Spleen (tissue), 11 donors: ENCODE data around the gene RAE1. TPM values are rescaled to one million over a fixed set of nuclear protein-coding genes. Genes with fewer than 3 reads are reported as not detected.

ENCODE experiments used
- DNase-seq: peaks from one replicate; pipeline ENCODE4 v3.0.0-alpha.2; 2020
- H3K27ac ChIP-seq, 8 donors: fragments of 200-600 bp; sonication (generic) in 7 of 8; 1 replicate in 4 of 8; 2 replicates in 4 of 8; pipeline versions ENCODE4 v1.5.0 to v1.8.0; 2016 to 2021; ENCODE audit warnings: inconsistent platforms in 4 of 8, mild to moderate bottlenecking in 4 of 8, moderate library complexity in 1 of 8
- H3K27me3 ChIP-seq, 7 donors: fragments of 200-600 bp; sonication (generic) in 6 of 7; replicated peaks in 1 of 7; 1 replicate in 4 of 7; 2 replicates in 3 of 7; pipeline versions ENCODE4 v1.5.0 to v1.8.0; 2016 to 2021; ENCODE audit warnings: inconsistent platforms in 3 of 7, mild to moderate bottlenecking in 1 of 7
- H3K36me3 ChIP-seq, 6 donors: fragments of 200-600 bp; sonication (generic) in 5 of 6; 1 replicate in 4 of 6; 2 replicates in 2 of 6; pipeline versions ENCODE4 v1.5.0 to v1.8.0; 2016 to 2021; ENCODE audit warnings: inconsistent platforms in 2 of 6
- H3K4me1 ChIP-seq, 6 donors: fragments of 200-600 bp; sonication (generic) in 5 of 6; 1 replicate in 3 of 6; 2 replicates in 3 of 6; pipeline versions ENCODE4 v1.5.0 to v1.8.0; 2016 to 2021; ENCODE audit warnings: inconsistent platforms in 3 of 6
- H3K4me3 ChIP-seq, 8 donors: fragments of 200-600 bp; sonication (generic) in 7 of 8; 1 replicate in 4 of 8; 2 replicates in 4 of 8; pipeline versions ENCODE4 v1.5.0 to v1.8.0; 2016 to 2021; ENCODE audit warnings: inconsistent platforms in 4 of 8, mild to moderate bottlenecking in 4 of 8, moderate library complexity in 2 of 8
- H3K9me3 ChIP-seq, 8 donors: fragments of 200-600 bp; sonication (generic) in 7 of 8; 1 replicate in 4 of 8; 2 replicates in 4 of 8; pipeline versions ENCODE4 v1.5.0 to v1.8.0; 2016 to 2021; ENCODE audit warnings: inconsistent platforms in 4 of 8
- POLR2A ChIP-seq, 3 donors: fragments of 450-650 bp; IDR thresholded peaks; one replicate each; pipeline ENCODE4 v1.5.1; 2017; ENCODE audit warnings: antibody characterized with exemption in 3 of 3, mild to moderate bottlenecking in 1 of 3
- POLR2AphosphoS5 ChIP-seq, 3 donors: sonication (generic); formaldehyde crosslinking; IDR thresholded peaks; one replicate each; pipeline ENCODE4 v1.5.1; 2017; ENCODE audit warnings: antibody characterized with exemption in 3 of 3
- WGBS, 5 donors: extraction: QIAGEN DNeasy Blood & Tissue Kit in 3 of 5; methylation state at CpG; one replicate each; pipeline versions ENCODE4 v1.1.5 to v1.1.7; 2013 to 2018; 5-methylcytosine and 5-hydroxymethylcytosine counted together
- intact Hi-C: fragments of 100-400 bp; cut with DNase I; formaldehyde crosslinking; loops from one replicate; pipeline ENCODE4 v1.15.0; 2023; ENCODE audit warnings: low total_unique reads
- polyA plus RNA-seq, 3 donors: library from polyadenylated mRNA; stranded (reverse); fragments of 200-250 nt; gene quantifications; one replicate each; pipeline ENCODE4 v1.2.1, GENCODE V29; 2013
- total RNA-seq, 7 donors: library from RNA; depleted of rRNA in 3 of 7; stranded (reverse); fragments of >200 nt in 3 of 7; fragmentation: NEBNext Ultra II Directional in 4 of 7; extraction: Animal tissue kit (Norgen Biotek cat#: 25700) in 4 of 7; gene quantifications; one replicate each; pipeline versions ENCODE4 v1.1.0 to v1.2.1, GENCODE V29; 2016 to 2021
- TF ChIP-seq, protein P1 (sequence below), 11 experiments: fragments of 200-600 bp in 7 of 11; fragments of 450-650 bp in 4 of 11; sonication (generic) in 4 of 11; IDR thresholded peaks in 8 of 11; conservative IDR thresholded peaks in 3 of 11; 1 replicate in 7 of 11; 2 replicates in 4 of 11; pipeline versions ENCODE4 v1.4.0 to v1.8.0; 2016 to 2021; ENCODE audit warnings: antibody characterized with exemption in 11 of 11, inconsistent platforms in 4 of 11, mild to moderate bottlenecking in 1 of 11
- donor health status: healthy with polysubstance abuse.
- donor health status: DM: no; HTN: no; CAD: no; lungs with moderate emphysema.
- donor health status: DM: no; HTN: no; CAD: no.
- donor health status: Bipolar disorder and iron deficiency.
- donor health status: healthy.
- donor health status: DM: no; HTN: no; CAD: no.
- donor health status: DM: yes; HTN: yes; CAD: no.

RAE1 gene
- total and polyA plus RNA-seq, 10 donors = 16.2 to 41.3 (median 23.1) TPM

GRCh38 chr20:57384486-57384885, 33.4 kb downstream of the RAE1 start:
- intact Hi-C loops = no loop called here
- peak; percentile 71 for DNase-seq
- Histone ChIP-seq H3K36me3 (peaks cover 0 to 44% (median 12%) of the 10 kb centered on the region in 6 donors), H3K4me3 (no peak overlapping the region), H3K9me3 (no peaks in the 10 kb centered on the region), H3K27ac (peak overlapping the region in 5 of 8 donors; percentile 20 to 77 (median 46)), H3K4me1 (peaks cover 6 to 69% (median 40%) of the 10 kb centered on the region in 6 donors), H3K27me3 (no peaks in the 10 kb centered on the region)
- TF ChIP-seq POLR2AphosphoS5 (IDR thresholded peaks at IDR 0.05) (no peak), POLR2A (IDR thresholded peaks at IDR 0.05) (no peak)
- TF ChIP-seq, protein P1, sequence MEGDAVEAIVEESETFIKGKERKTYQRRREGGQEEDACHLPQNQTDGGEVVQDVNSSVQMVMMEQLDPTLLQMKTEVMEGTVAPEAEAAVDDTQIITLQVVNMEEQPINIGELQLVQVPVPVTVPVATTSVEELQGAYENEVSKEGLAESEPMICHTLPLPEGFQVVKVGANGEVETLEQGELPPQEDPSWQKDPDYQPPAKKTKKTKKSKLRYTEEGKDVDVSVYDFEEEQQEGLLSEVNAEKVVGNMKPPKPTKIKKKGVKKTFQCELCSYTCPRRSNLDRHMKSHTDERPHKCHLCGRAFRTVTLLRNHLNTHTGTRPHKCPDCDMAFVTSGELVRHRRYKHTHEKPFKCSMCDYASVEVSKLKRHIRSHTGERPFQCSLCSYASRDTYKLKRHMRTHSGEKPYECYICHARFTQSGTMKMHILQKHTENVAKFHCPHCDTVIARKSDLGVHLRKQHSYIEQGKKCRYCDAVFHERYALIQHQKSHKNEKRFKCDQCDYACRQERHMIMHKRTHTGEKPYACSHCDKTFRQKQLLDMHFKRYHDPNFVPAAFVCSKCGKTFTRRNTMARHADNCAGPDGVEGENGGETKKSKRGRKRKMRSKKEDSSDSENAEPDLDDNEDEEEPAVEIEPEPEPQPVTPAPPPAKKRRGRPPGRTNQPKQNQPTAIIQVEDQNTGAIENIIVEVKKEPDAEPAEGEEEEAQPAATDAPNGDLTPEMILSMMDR (IDR thresholded peaks at IDR 0.05 in 8 of 11, conservative IDR thresholded peaks at IDR 0.05 in 3 of 11) = no peak
- 79 to 93% (median 86%) methylated on average over 7 to 8 of the region's 8 CpGs for WGBS, 5 donors

GRCh38 chr20:57384953-57385761, 34.1 kb downstream of the RAE1 start:
- peak; percentile 47 to 62 (median 57) for TF ChIP-seq POLR2AphosphoS5 (IDR thresholded peaks at IDR 0.05)
- no peak for TF ChIP-seq POLR2A (IDR thresholded peaks at IDR 0.05)
- Histone ChIP-seq H3K27me3 (no peaks in the 10 kb centered on the region), H3K4me1 (peaks cover 13 to 76% (median 47%) of the 10 kb centered on the region in 6 donors), H3K36me3 (peaks cover 0 to 41% (median 8%) of the 10 kb centered on the region in 6 donors), H3K27ac (peak overlapping the region in 6 of 8 donors; percentile 14 to 77 (median 46)), H3K4me3 (no peak overlapping the region), H3K9me3 (no peaks in the 10 kb centered on the region)
- intact Hi-C loops = loop anchor here (5.0 kb wide), 1 partner anchor 232 kb away; no protein-coding TSS in a partner anchor
- 69 to 80% (median 76%) methylated on average over 27 to 29 of the region's 29 CpGs for WGBS, 5 donors
- DNase-seq = peak; percentile 77

DNA sequence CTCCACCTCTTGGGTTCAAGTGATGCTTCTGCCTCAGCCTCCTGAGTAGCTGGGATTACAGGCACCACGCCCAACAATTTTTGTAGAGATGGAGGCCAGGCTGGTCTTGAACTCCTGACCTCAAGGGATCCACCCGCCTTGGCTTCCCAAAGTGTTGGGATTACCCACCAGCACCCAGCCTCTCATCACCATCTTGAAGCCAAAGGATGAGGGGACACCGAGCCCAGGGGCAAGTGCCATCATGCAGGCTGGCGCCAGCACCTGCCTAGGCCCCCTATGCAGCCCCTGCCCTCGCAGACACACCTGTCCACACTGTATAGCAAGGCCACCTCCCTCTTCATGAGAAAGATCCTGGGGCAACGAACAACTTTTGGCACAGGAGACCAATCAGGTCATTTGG, 34.9 kb downstream of the RAE1 start:
- H3K4me3 ChIP-seq = no peak overlapping the region
- TF ChIP-seq, protein P1 (IDR thresholded peaks at IDR 0.05 in 8 of 11, conservative IDR thresholded peaks at IDR 0.05 in 3 of 11) = no peak
- TF ChIP-seq POLR2AphosphoS5 (IDR thresholded peaks at IDR 0.05) = no peak
- TF ChIP-seq POLR2A (IDR thresholded peaks at IDR 0.05) = no peak
- no peaks in the 10 kb centered on the region for H3K9me3 ChIP-seq
- peaks cover 18 to 84% (median 55%) of the 10 kb centered on the region in 6 donors for H3K4me1 ChIP-seq
- H3K27ac ChIP-seq = peak overlapping the region in 4 of 8 donors; percentile 14 to 77 (median 32)
- 86 to 94% (median 91%) methylated on average over 6 of the region's 6 CpGs for WGBS, 5 donors
- peak; percentile 70 for DNase-seq
- intact Hi-C loops = loop anchor here (5.0 kb wide), 1 partner anchor 231 kb away; no protein-coding TSS in a partner anchor
- H3K27me3 ChIP-seq = no peaks in the 10 kb centered on the region
- H3K36me3 ChIP-seq = peaks cover 0 to 33% (median under 1%) of the 10 kb centered on the region in 6 donors

DNA sequence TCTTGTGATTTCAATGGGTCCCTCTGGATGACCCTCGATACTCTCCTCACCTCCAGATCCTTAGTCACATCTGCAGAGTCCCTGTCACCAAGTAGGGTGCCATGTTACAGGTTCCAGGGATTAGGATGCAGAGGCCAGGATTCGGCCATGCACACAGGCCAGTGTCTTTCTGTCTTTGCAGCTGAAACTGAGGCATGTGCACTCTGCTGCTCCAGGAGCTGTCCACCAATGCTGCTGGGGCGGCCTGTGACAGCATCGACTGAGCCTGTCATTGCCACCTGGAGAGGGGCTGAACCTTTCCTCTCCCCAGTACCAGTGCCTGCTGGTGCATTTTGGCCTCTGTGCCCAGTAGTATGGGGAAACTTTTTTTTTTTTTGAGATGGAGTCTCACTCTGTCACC, 35.7 kb downstream of the RAE1 start:
- TF ChIP-seq POLR2AphosphoS5 (IDR thresholded peaks at IDR 0.05) (no peak), POLR2A (IDR thresholded peaks at IDR 0.05) (no peak)
- TF ChIP-seq, protein P1 (IDR thresholded peaks at IDR 0.05 in 8 of 11, conservative IDR thresholded peaks at IDR 0.05 in 3 of 11) = no peak
- intact Hi-C loops = loop anchor here (5.0 kb wide), 1 partner anchor 231 kb away; no protein-coding TSS in a partner anchor
- peaks cover 0 to 27% (median 0%) of the 10 kb centered on the region in 6 donors for H3K36me3 ChIP-seq
- H3K27ac ChIP-seq = no peak overlapping the region
- 97 to 100% (median 98%) methylated on average over 4 of the region's 4 CpGs for WGBS, 5 donors
- no peaks in the 10 kb centered on the region for H3K27me3 ChIP-seq
- no peak overlapping the region for H3K4me3 ChIP-seq
- DNase-seq = peak; percentile 71
- H3K9me3 ChIP-seq = no peaks in the 10 kb centered on the region
- peaks cover 18 to 82% (median 56%) of the 10 kb centered on the region in 6 donors for H3K4me1 ChIP-seq
